GM21529 (cell line): ENCODE results near the gene FAM47E.
A peak's percentile ranks its signal among the peaks of the same experiment; 100 is the strongest.

Experiments
- ATAC-seq: cut with Tn5 transposase; IDR thresholded peaks from one replicate; pipeline ENCODE4 v1.9.1; 2021; ENCODE audit not compliant: unreplicated experiment

The FAM47E gene

GRCh38 chr4:76298227-76298626, 46.7 kb downstream of the FAM47E start:
- no peak for ATAC-seq

- no peak for ATAC-seq
Observed at GRCh38 chr4:76300012-76300411, 48.5 kb downstream of the FAM47E start.

GRCh38 chr4:76301068-76301774, 49.7 kb downstream of the FAM47E start:
- peak; percentile 98 for ATAC-seq

GRCh38 chr4:76301775-76302162, 50.2 kb downstream of the FAM47E start:
- ATAC-seq = no peak

GRCh38 chr4:76302826-76303438, 51.4 kb downstream of the FAM47E start:
- no peak for ATAC-seq

GRCh38 chr4:76305033-76305687, 53.6 kb downstream of the FAM47E start:
- ATAC-seq = no peak

- ATAC-seq = no peak
Observed at GRCh38 chr4:76305971-76306881, 54.7 kb downstream of the FAM47E start, which contains the start of gene STBD1. Gene STBD1 (plus strand): TSS chr4:76306733. CDS start chr4:76306770, 37 bp downstream.

GRCh38 chr4:76306882-76307659, 55.5 kb downstream of the FAM47E start:
- ATAC-seq = no peak

GRCh38 chr4:76307660-76308014, 56.1 kb downstream of the FAM47E start:
- ATAC-seq = no peak

- ATAC-seq = no peak
Observed at GRCh38 chr4:76308548-76308947, 57.0 kb downstream of the FAM47E start.

- ATAC-seq = no peak
Observed at GRCh38 chr4:76309939-76310550, 58.5 kb downstream of the FAM47E start.

GRCh38 chr4:76310683-76311082, 59.2 kb downstream of the FAM47E start:
- no peak for ATAC-seq

- no peak for ATAC-seq
Observed at GRCh38 chr4:76311896-76312331, 60.4 kb downstream of the FAM47E start.

GRCh38 chr4:76312457-76312856, 60.9 kb downstream of the FAM47E start:
- no peak for ATAC-seq

GRCh38 chr4:76313547-76313946, 62.0 kb downstream of the FAM47E start:
- no peak for ATAC-seq

- no peak for ATAC-seq
Observed at GRCh38 chr4:76315267-76315918, 63.9 kb downstream of the FAM47E start.

- no peak for ATAC-seq
Observed at GRCh38 chr4:76316131-76316530, 64.6 kb downstream of the FAM47E start.

- ATAC-seq = no peak
Observed at GRCh38 chr4:76322236-76322635, 70.7 kb downstream of the FAM47E start.

- no peak for ATAC-seq
Observed at GRCh38 chr4:76325072-76325471, 73.6 kb downstream of the FAM47E start.
